HepG2 (cell line): ENCODE data around the gene ABCC5. TPM values are rescaled to one million over a fixed set of nuclear protein-coding genes. Genes with fewer than 3 reads are reported as not detected.

Experiments used
- ATAC-seq: fragments of 200-7000 bp; cut with Tn5 transposase; 3 replicates; pipeline ENCODE4 v1.9.1; 2020; ENCODE audit warnings: mild to moderate bottlenecking, moderate library complexity
- BruUV-seq: library from RNA; stranded (reverse); fragments of 400-500 nt; replicated peaks from 2 replicates; lab custom pipeline; 2021; lab: Mats Ljungman, UMichigan
- CTCF ChIA-PET: fragments of 300-600 bp; formaldehyde crosslinking; extraction: SDS; loops from one replicate; lab custom pipeline; 2021; ENCODE audit warnings: low total read pairs, inconsistent platforms, low intra/inter-chr PET ratio; lab: Yijun Ruan, JAX
- POLR2A ChIA-PET: fragments of 350-600 bp; sonication (Branson Sonifier 250); formaldehyde crosslinking; loops from one replicate; lab custom pipeline; 2020; ENCODE audit warnings: antibody characterized with exemption, inconsistent platforms; lab: Yijun Ruan, JAX
- DNase-seq: peaks from one replicate; pipeline ENCODE4 v3.0.0-alpha.2; 2015; ENCODE audit warnings: low spot score
- FAIRE-seq: peaks from 3 replicates; lab custom pipeline; 2011; peaks lifted over from hg19 to GRCh38; lab: Jason Lieb, UNC
- H2AFZ ChIP-seq: one replicate; pipeline ENCODE4 v1.6.1; 2011; ENCODE audit warnings: low read length, inconsistent platforms
- H3K27ac ChIP-seq: fragments of 300-600 bp; 3 replicates; pipeline ENCODE4 v1.8.0; 2011; ENCODE audit warnings: mixed run types, mild to moderate bottlenecking, mixed read lengths, low read length, inconsistent platforms; ENCODE audit not compliant: insufficient read depth; ENCODE audit errors: extremely low read length
- H3K27me3 ChIP-seq, 2 experiments: fragments of 200-600 bp in 1 of 2; 2 replicates in 1 of 2; 3 replicates in 1 of 2; pipeline versions ENCODE4 v1.6.0 to v1.8.0; 2011; ENCODE audit warnings: low read length in 2 of 2, mild to moderate bottlenecking in 2 of 2, moderate library complexity in 2 of 2, inconsistent platforms in 1 of 2; ENCODE audit not compliant: insufficient read depth in 2 of 2, control insufficient read depth in 1 of 2
- H3K36me3 ChIP-seq, 2 experiments: fragments of 200-600 bp in 1 of 2; replicated peaks in 1 of 2; 2 replicates in 1 of 2; 3 replicates in 1 of 2; pipeline versions ENCODE4 v1.5.1 to v1.8.0; 2011; ENCODE audit warnings: low read length in 2 of 2, inconsistent platforms in 1 of 2; ENCODE audit not compliant: insufficient read depth in 2 of 2, control insufficient read depth in 1 of 2
- H3K4me1 ChIP-seq: 2 replicates; pipeline ENCODE4 v1.5.1; 2012; ENCODE audit warnings: low read length, inconsistent platforms; ENCODE audit not compliant: insufficient read depth
- H3K4me2 ChIP-seq: 2 replicates; pipeline ENCODE4 v1.6.0; 2011; ENCODE audit warnings: low read depth, low read length, inconsistent platforms
- H3K4me3 ChIP-seq, 3 experiments: fragments of 200-600 bp in 1 of 3; sonication (generic), shearing (Covaris generic) in 1 of 3; replicated peaks in 1 of 3; 2 replicates each; pipeline ENCODE4 v1.5.1; 2011 to 2016; ENCODE audit warnings: low read length in 3 of 3, inconsistent platforms in 2 of 3, low read depth in 2 of 3, mild to moderate bottlenecking in 2 of 3, control low read depth in 1 of 3, mixed read lengths in 1 of 3; ENCODE audit not compliant: insufficient read depth in 1 of 3
- H3K79me2 ChIP-seq: one replicate; pipeline ENCODE4 v1.6.1; 2011; ENCODE audit warnings: low read length, inconsistent platforms; ENCODE audit not compliant: insufficient read depth
- H3K9ac ChIP-seq: 2 replicates; pipeline ENCODE4 v1.6.0; 2011; ENCODE audit warnings: mild to moderate bottlenecking, low read depth, low read length, inconsistent platforms; ENCODE audit not compliant: insufficient read depth
- H3K9me3 ChIP-seq: 2 replicates; pipeline ENCODE4 v1.5.1; 2012; ENCODE audit warnings: mild to moderate bottlenecking, low read length
- H4K20me1 ChIP-seq: 2 replicates; pipeline ENCODE4 v1.6.0; 2011; ENCODE audit warnings: inconsistent platforms, mild to moderate bottlenecking, low read length, moderate library complexity; ENCODE audit not compliant: insufficient read depth
- ARID4A ChIP-seq: sonication (generic); formaldehyde crosslinking; IDR thresholded peaks from 2 replicates; pipeline ENCODE4 v1.5.0; 2020; ENCODE audit warnings: mild to moderate bottlenecking, missing genetic modification reagents, borderline replicate concordance
- CHD4 ChIP-seq: fragments of 200-600 bp; sonication (generic); IDR thresholded peaks from 2 replicates; pipeline ENCODE4 v1.7.0; 2017; ENCODE audit warnings: mild to moderate bottlenecking, low read length, borderline replicate concordance
- ERF ChIP-seq: IDR thresholded peaks from 2 replicates; pipeline ENCODE4 v1.6.1; 2018; ENCODE audit warnings: missing biosample characterization, missing genetic modification reagents
- MAFF ChIP-seq: IDR thresholded peaks from 2 replicates; pipeline ENCODE4 v1.6.1; 2011; ENCODE audit warnings: low read depth, low read length, improper control_type of control experiment
- MIER3 ChIP-seq: IDR thresholded peaks from 2 replicates; pipeline ENCODE4 v1.6.1; 2016; ENCODE audit warnings: missing compliant biosample characterization, borderline replicate concordance
- ONECUT2 ChIP-seq: sonication (generic); formaldehyde crosslinking; IDR thresholded peaks from 2 replicates; pipeline ENCODE4 v1.4.0; 2020; ENCODE audit warnings: missing genetic modification reagents
- RBAK ChIP-seq: sonication (generic); formaldehyde crosslinking; IDR thresholded peaks from 2 replicates; pipeline ENCODE4 v1.5.1; 2020; ENCODE audit warnings: mild to moderate bottlenecking, missing genetic modification reagents
- TFDP1 ChIP-seq: IDR thresholded peaks from 2 replicates; pipeline ENCODE4 v1.6.1; 2016; ENCODE audit warnings: missing compliant biosample characterization, missing genetic modification reagents, borderline replicate concordance
- THYN1 ChIP-seq: sonication (generic); formaldehyde crosslinking; IDR thresholded peaks from 2 replicates; pipeline ENCODE4 v1.8.1; 2023; ENCODE audit warnings: low read depth, mild to moderate bottlenecking, moderate library complexity, missing genetic modification reagents, borderline replicate concordance
- TSC22D2 ChIP-seq: sonication (generic); formaldehyde crosslinking; IDR thresholded peaks from 2 replicates; pipeline ENCODE4 v1.5.1; 2020; ENCODE audit warnings: missing genetic modification reagents, mild to moderate bottlenecking, borderline replicate concordance
- ZBTB38 ChIP-seq: sonication (generic); formaldehyde crosslinking; IDR thresholded peaks from 2 replicates; pipeline ENCODE4 v1.5.1; 2020; ENCODE audit warnings: mild to moderate bottlenecking, missing genetic modification reagents
- ZBTB46 ChIP-seq: sonication (generic); formaldehyde crosslinking; IDR thresholded peaks from 2 replicates; pipeline ENCODE4 v1.4.0; 2020; ENCODE audit warnings: mild to moderate bottlenecking, missing genetic modification reagents, borderline replicate concordance
- ZNF572 ChIP-seq: sonication (generic); formaldehyde crosslinking; IDR thresholded peaks from 2 replicates; pipeline ENCODE4 v1.5.1; 2020; ENCODE audit warnings: mild to moderate bottlenecking, missing genetic modification reagents
- ZNF75D ChIP-seq: sonication (generic); formaldehyde crosslinking; IDR thresholded peaks from 2 replicates; pipeline ENCODE4 v1.8.1; 2023; ENCODE audit warnings: missing genetic modification reagents, mild to moderate bottlenecking, borderline replicate concordance
- ZNF891 ChIP-seq: sonication (generic); formaldehyde crosslinking; IDR thresholded peaks from 2 replicates; pipeline ENCODE4 v1.5.0; 2020; ENCODE audit warnings: mild to moderate bottlenecking, missing genetic modification reagents
- ZSCAN12 ChIP-seq: sonication (generic); formaldehyde crosslinking; IDR thresholded peaks from 2 replicates; pipeline ENCODE4 v1.9.0; 2021; ENCODE audit warnings: mild to moderate bottlenecking, missing genetic modification reagents
- WGBS: methylation state at CpG from one replicate; pipeline ENCODE4 v1.1.6; 2017; ENCODE audit warnings: low lambda C conversion rate; 5-methylcytosine and 5-hydroxymethylcytosine counted together
- in situ Hi-C: cut with HindIII; loops from 2 replicates; pipeline ENCODE4 v1.10.0; 2017; ENCODE audit warnings: low pct_unique_long_range_greater_than_20kb; ENCODE audit not compliant: extremely low pct_ligation_motif_present
- intact Hi-C: fragments of 100-400 bp; cut with micrococcal nuclease; formaldehyde crosslinking; loops from one replicate; pipeline ENCODE4 v1.10.0; 2022; ENCODE audit not compliant: unreplicated experiment
- polyA plus RNA-seq, 8 experiments: library from polyadenylated mRNA; depleted of rRNA in 3 of 8; stranded (reverse) in 7 of 8; unstranded in 1 of 8; fragments of >200 nt; fragmentation: Illumina TruSeq in 4 of 8; extraction: Trizol in 4 of 8; gene quantifications; 2 replicates each; pipeline versions ENCODE4 v1.2.1 to v1.2.3, GENCODE V29; 2011 to 2016; ENCODE audit warnings: low read depth in 4 of 8, missing spikeins in 1 of 8, mixed read lengths in 1 of 8; ENCODE audit not compliant: insufficient read depth in 1 of 8
- total RNA-seq, 5 experiments: library from RNA; depleted of rRNA; stranded (reverse); fragments of >200 nt; fragmentation: Illumina TruSeq; extraction: Trizol; gene quantifications; 2 replicates each; pipeline ENCODE4 v1.2.3, GENCODE V29; 2016; ENCODE audit warnings: low read depth in 1 of 5

The ABCC5 gene
- total and polyA plus RNA-seq, 2 of the 13 experiments (the other 11 are each of a cell fraction or from before 2014, with no cell fraction given), result 12.5 to 12.7 TPM

GRCh38 chr3:183921096-183921495, 96.6 kb downstream of the ABCC5 start:
- no peak for ATAC-seq
- in situ Hi-C loops, result no loop called here

More at GRCh38 chr3:183921096-183921495, 96.6 kb downstream of the ABCC5 start:
- TF ChIP-seq RBAK (CRISPR knock-in tag), result no peak
- TF ChIP-seq ONECUT2 (CRISPR knock-in tag), result no peak
- no peak for TF ChIP-seq TSC22D2 (CRISPR knock-in tag)
- no peak for TF ChIP-seq TFDP1 (CRISPR knock-in tag)
- no peak for TF ChIP-seq ZNF891 (CRISPR knock-in tag)
- no peak for TF ChIP-seq THYN1
- no peak for TF ChIP-seq ZNF572 (CRISPR knock-in tag)
- no peak for TF ChIP-seq ZSCAN12 (CRISPR knock-in tag)
- no peak for TF ChIP-seq ERF (CRISPR knock-in tag)
- no peak for TF ChIP-seq ZNF75D (CRISPR knock-in tag)
- TF ChIP-seq ZBTB38 (CRISPR knock-in tag), result no peak
- no peak for TF ChIP-seq ARID4A (CRISPR knock-in tag)
- no peak for TF ChIP-seq MIER3 (CRISPR knock-in tag)
- TF ChIP-seq MAFF, result no peak
- no peak for TF ChIP-seq CHD4
- no peak for TF ChIP-seq ZBTB46 (CRISPR knock-in tag)
- Histone ChIP-seq H3K27me3 (no peaks in the 10 kb centered on the region), H2AFZ (no peak overlapping the region), H3K27ac (no peak overlapping the region), H3K36me3 (peaks cover 3 to 7% of the 10 kb centered on the region in 2 experiments; a peak in 4 of 5 replicates), H3K9me3 (no peaks in the 10 kb centered on the region), H4K20me1 (no peaks in the 10 kb centered on the region), H3K79me2 (no peaks in the 10 kb centered on the region), H3K9ac (no peak overlapping the region), H3K4me2 (no peak overlapping the region), H3K4me3 (no peak overlapping the region), H3K4me1 (no peaks in the 10 kb centered on the region)
- intact Hi-C loops, result no loop called here
- ChIA-PET CTCF (no interaction called here), POLR2A (no interaction called here)
- DNase-seq, result no peak
- BruUV-seq, result no TSS peak
- FAIRE-seq, result no peak
- 95% methylated on average over 15 of the region's 15 CpGs for WGBS
